GM21381 (cell line): Measurements from ENCODE around the gene EIF4G3.

Source experiments
- ATAC-seq: cut with Tn5 transposase; IDR thresholded peaks from one replicate; pipeline ENCODE4 v1.9.1; 2021; ENCODE audit warnings: mild to moderate bottlenecking, moderate library complexity; ENCODE audit not compliant: unreplicated experiment

The EIF4G3 gene

GRCh38 chr1:20999525-21000244 lies 177.0 kb downstream of the EIF4G3 start:
- ATAC-seq = no peak

DNA sequence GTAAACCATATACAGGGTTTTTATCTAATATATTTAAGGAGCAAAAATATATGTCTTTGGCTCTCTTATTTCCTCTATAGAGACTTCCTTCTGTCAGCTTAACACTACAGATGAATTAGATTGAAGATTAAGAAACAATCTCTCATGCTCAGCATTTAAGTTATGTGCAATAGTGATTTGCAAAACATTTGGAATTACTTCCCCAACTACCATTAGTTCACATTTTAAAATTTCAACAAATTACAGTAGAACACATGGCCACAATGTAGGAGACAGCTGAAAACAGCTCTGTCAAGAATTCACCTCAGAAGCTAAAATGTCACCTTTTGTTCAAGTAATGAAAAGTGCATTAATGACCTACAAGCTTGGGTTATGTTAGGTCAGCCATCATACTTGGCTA lies 177.9 kb downstream of the EIF4G3 start:
- ATAC-seq = no peak

GRCh38 chr1:20997602-20998224 lies 179.0 kb downstream of the EIF4G3 start:
- no peak for ATAC-seq

DNA sequence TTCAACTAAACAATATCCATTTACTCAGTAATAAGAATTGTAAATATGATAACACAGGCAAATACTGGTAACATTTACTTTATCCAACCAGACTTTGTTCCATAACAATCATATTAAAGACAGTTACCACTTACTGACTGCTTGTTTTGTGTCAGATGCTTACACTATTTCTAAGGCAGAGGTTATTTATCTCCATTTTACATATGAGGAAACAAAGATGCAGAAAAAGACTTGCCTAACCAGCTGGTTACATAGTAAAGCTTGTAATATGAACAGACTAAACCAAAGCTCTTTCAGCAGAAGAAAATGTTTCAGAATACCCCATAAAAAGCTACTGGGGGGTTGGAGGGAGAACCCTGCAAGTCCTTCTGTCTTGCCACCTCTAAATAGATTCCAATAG lies 180.1 kb downstream of the EIF4G3 start:
- ATAC-seq = no peak

GRCh38 chr1:20993716-20994575 lies 182.8 kb downstream of the EIF4G3 start:
- no peak for ATAC-seq

GRCh38 chr1:20992322-20993056 lies 184.2 kb downstream of the EIF4G3 start:
- ATAC-seq = no peak

DNA sequence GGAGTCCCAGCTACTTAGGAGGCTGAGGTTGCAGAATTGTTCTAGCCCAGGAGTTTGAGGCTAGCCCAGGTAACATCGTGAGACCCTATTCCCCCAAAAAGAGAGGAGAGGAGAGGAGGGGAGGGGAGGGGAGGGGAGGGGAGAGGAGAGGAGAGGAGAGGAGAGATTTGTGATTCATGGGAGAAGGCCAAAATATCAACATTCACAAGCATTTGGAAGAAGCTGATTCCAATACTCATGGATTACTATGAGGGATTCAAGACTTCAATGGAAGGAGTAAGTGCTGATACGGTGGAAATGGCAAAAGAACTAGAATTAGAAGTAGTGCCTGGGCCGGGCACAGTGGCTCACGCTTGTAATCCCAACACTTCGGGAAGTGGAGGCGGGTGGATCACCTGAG lies 187.8 kb downstream of the EIF4G3 start:
- no peak for ATAC-seq

- ATAC-seq = no peak
Measured at GRCh38 chr1:20987831-20988825, 188.6 kb downstream of the EIF4G3 start.

DNA sequence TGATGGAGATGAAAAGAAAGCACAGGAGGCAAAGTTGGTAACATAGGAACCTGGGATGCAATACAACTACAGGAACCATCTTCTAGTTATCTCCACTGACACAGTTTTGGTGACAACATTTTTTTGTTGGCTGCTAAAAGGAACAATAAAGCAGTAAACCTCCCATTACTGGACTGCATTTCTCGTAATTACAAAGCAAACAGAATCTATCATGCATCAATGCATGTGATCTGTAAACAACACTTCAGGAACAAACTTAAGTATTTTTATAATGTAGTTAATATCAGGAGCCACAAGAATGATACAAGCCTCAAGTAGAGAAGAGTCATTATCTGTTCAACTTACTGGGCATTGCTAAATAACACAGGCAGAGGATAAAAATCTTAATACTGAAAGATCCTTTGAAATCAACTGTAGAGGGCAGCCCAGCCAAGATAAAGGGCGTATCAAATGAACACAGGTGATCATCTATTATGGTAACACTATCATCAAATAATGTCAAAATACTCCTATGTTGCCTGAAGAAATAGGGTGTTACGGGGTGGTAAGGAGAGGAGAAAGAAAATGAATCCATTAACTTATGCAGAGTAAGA lies 193.3 kb downstream of the EIF4G3 start:
- no peak for ATAC-seq

- ATAC-seq = no peak
Measured at GRCh38 chr1:20982316-20982715, 194.4 kb downstream of the EIF4G3 start.

- ATAC-seq = no peak
Measured at GRCh38 chr1:20981915-20982314, 194.8 kb downstream of the EIF4G3 start.

GRCh38 chr1:20980051-20980450 lies 196.6 kb downstream of the EIF4G3 start:
- ATAC-seq = no peak

GRCh38 chr1:20978413-20978812 lies 198.3 kb downstream of the EIF4G3 start:
- ATAC-seq = no peak

DNA sequence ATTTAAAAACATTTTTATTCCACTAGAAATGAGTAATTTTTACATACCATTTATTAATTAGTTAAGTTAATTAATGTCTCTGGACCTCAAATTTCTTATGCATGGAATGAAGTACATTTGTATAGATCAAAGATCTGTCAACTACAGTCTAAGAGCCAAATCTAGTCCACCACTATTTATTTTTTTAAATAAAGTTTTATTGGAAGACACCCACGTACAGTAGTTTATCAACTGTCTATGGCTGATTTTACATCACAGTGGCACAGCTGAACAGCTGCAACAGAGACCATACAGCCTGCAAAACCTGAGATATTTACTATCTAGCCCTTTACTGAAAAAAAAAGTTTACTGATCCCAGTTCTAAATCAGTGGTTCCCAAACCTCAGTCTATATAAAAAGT lies 201.0 kb downstream of the EIF4G3 start:
- ATAC-seq = no peak

- ATAC-seq = no peak
Measured at GRCh38 chr1:20974951-20975350, 201.7 kb downstream of the EIF4G3 start.

- no peak for ATAC-seq
Measured at GRCh38 chr1:20974069-20974468, 202.6 kb downstream of the EIF4G3 start.

DNA sequence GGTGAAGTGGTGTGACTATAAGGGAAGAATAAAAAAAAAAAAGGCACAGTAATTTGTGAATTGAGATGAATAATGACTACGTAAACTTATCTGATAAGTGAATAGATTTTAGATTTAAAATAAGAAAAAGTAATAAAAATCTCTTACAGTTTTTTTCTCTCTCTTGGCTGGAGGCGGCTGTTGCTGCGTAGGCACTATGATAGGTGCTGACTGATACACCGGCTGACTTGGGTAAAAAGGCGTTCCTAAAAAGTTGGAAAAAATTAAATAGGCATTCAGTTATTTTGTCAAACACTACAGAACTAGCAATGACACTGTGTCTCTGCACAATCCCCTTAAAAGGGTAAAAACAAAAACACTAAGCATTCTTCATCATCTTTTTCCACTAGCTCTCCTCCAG lies 203.8 kb downstream of the EIF4G3 start:
- no peak for ATAC-seq

GRCh38 chr1:20964540-20965484 lies 211.9 kb downstream of the EIF4G3 start:
- ATAC-seq = peak; percentile 82
